HFF-Myc (cell line): ENCODE measurements around the gene MIA2.

ENCODE experiments used
- DNase-seq: peaks from one replicate; pipeline ENCODE4 v3.0.0-alpha.2; 2011; ENCODE audit warnings: low read depth; ENCODE audit errors: extremely low read depth
- H3K4me3 ChIP-seq: replicated peaks from 2 replicates; pipeline ENCODE4 v1.5.1; 2011; ENCODE audit warnings: low read depth, mild to moderate bottlenecking, control low read depth, low read length
- CTCF ChIP-seq: IDR thresholded peaks from 2 replicates; pipeline ENCODE4 v1.5.1; 2012; ENCODE audit warnings: mild to moderate bottlenecking, low read depth, low read length, control low read depth; ENCODE audit errors: missing control alignments

MIA2 gene

GRCh38 chr14:39417014-39417413 is 183.3 kb downstream of the MIA2 start:
- no peak for DNase-seq
- H3K4me3 ChIP-seq = no peak overlapping the region
- peak; percentile 56 for TF ChIP-seq CTCF

DNA sequence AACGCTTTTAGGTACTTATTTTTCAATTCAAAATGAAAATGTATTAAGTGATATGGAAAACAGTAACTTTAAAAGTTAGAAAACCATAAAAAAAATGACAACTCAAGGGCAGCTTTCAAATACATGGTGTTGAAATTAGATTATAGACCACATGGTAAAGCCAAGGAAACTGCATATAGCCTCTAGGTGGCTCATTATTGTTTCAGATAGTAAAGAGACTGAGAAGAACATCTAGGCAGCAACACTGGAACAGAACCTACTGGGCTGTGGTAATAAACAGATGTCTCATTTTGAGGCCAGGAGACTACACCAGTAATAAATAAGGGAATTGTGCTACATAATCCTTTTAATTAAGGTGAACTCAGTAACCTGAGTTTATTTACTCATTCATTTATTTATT is 185.6 kb downstream of the MIA2 start:
- no peak overlapping the region for H3K4me3 ChIP-seq
- no peak for DNase-seq
- TF ChIP-seq CTCF = peak; percentile 9

DNA sequence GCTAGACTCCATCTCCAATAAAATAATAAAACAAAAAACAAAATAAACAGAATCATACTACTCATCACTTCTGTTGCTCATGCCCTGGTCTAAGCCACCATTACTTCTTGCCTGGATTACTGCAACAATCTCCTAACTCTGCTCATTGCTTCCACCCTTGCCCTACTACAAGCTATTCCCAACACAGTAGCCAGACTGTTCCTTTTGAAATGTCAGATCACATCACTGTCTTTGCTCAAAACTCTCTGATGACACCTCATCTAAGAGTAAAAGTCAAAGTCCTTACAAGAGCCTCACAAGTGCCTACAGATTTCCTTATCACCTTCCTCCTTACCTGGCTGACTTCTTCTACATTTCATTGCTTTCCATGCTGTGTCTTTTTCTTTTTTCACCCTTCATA is 188.5 kb downstream of the MIA2 start:
- DNase-seq = no peak
- TF ChIP-seq CTCF = no peak
- H3K4me3 ChIP-seq = no peak overlapping the region

- no peak for TF ChIP-seq CTCF
- no peak for DNase-seq
Measured at GRCh38 chr14:39423793-39424192, 190.1 kb downstream of the MIA2 start.

GRCh38 chr14:39425947-39426346 is 192.2 kb downstream of the MIA2 start:
- no peak for TF ChIP-seq CTCF
- H3K4me3 ChIP-seq = no peak overlapping the region
- no peak for DNase-seq

More at GRCh38 chr14:39423793-39424192, 190.1 kb downstream of the MIA2 start:
- no peak overlapping the region for H3K4me3 ChIP-seq

DNA sequence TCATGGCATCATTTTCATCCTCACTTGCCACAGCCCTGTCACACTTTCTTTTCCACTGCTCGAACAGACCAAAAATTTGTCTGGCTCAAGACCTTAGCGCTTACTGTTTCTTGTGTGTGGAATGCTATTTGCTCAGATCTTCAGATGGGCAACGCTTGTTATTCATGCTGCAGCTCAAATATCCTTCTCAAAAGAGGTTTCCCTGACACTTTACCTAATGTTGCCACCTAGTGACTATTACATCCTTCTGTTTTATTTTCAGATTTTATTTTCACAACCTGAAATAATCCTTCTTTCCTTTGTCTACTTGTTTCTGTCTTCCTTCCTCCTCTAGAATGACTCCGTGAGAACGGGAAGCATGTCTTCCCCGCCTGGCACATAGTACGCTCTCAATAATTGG is 192.9 kb downstream of the MIA2 start:
- peak; percentile 3 for TF ChIP-seq CTCF
- peak; percentile 42 for DNase-seq
- no peak overlapping the region for H3K4me3 ChIP-seq

DNA sequence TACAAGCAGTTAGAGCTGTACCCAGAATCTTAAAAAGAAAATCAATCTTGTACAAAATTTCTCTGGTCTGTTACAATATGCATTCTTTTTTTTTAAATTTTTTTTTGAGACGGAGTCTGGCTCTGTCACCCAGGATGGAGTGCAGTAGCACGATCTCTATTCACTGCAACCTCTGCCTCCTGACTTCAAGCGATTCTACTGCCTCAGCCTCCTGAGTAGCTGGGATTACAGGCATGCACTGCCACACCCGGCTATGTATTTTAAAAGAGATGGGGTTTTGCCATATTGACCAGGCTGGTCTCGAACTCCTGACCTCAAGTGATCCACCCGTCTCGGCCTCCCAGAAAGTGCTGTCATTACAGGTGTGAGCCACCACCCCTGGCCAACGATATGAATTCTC is 194.4 kb downstream of the MIA2 start:
- DNase-seq = no peak
- H3K4me3 ChIP-seq = no peak overlapping the region
- no peak for TF ChIP-seq CTCF
